HG02840 (cell line): ENCODE data around the gene NRXN2.
"Not testable (repeated sequence)": the region's sequence is repeated elsewhere in the genome, so short reads cannot be mapped to it uniquely, and the experiment has no call there.

Experiments used
- ATAC-seq: cut with Tn5 transposase; IDR thresholded peaks from one replicate; pipeline ENCODE4 v1.9.1; 2021; ENCODE audit warnings: mild to moderate bottlenecking, moderate library complexity, moderate number of reproducible peaks; ENCODE audit not compliant: unreplicated experiment, low FRiP score

The NRXN2 gene

GRCh38 chr11:64686466-64687170, 36.4 kb downstream of the NRXN2 start:
- no peak for ATAC-seq

- no peak for ATAC-seq
These were observed 37.5 kb downstream of the NRXN2 start for GRCh38 chr11:64685536-64685935.

- ATAC-seq, result no peak
These were observed 38.6 kb downstream of the NRXN2 start for GRCh38 chr11:64684357-64684756.

DNA sequence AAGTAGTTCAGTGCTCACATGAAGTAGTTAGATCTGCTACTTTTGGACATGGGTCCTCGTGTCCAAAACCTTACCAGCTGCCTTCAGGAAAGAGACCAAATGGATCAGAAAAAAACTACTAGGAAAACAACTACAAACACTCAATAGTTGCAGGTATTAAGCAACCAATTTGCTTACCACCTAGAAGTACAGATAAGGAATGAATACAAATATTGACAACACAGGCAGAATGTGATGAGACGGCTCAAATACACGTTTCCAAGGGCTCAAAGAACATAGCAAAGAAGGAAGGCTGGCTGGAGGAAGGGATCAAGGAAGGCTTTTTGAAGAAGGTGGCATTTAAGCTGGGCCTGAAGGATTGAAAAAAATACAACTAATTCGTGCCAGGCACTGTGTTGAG, 41.8 kb downstream of the NRXN2 start:
- ATAC-seq, result no peak

- no peak for ATAC-seq
These were observed 43.2 kb downstream of the NRXN2 start for GRCh38 chr11:64679846-64680245.

GRCh38 chr11:64677441-64678023, 45.5 kb downstream of the NRXN2 start:
- no peak for ATAC-seq

DNA sequence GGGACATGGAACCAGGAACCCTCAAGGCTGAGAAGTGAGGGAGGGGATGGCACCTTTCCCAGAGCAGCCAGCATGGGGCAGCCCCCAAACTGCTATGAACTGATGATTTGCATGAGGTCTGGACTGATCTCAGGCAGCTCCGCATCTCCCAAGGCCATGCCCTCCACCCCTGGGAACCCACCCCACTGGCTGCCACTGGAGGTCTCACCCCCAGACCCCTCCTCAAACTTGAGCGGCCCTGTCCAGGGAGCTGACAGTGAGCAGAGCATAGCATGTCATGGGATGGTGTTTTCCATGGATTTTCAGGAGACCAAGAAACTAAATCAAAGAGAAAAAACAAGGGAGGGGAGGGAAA, 46.8 kb downstream of the NRXN2 start:
- ATAC-seq, result no peak

- ATAC-seq, result no peak
These were observed 47.3 kb downstream of the NRXN2 start for GRCh38 chr11:64675450-64676260.

DNA sequence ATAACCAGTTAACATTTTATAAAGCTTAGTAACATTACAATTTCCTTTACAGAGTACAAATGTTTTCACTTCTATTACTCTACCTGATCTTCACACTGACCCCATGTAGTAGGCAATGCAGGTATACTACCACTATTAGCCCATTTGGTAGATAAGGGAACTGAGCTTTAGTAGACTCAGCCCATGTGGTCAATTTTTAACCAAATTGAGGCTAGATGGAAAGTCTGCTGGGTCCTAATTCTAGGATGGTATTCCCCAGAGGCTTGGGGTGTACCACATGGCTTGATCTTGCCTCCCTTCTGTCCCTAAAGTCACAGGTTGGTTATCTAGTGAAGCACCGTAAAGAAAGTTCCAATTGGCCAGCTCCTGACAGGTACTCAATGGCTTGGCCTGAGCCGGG, 48.2 kb downstream of the NRXN2 start:
- peak; percentile 49 for ATAC-seq

- no peak for ATAC-seq
These were observed 49.7 kb downstream of the NRXN2 start for GRCh38 chr11:64673279-64673678.

- ATAC-seq, result no peak
These were observed 50.1 kb downstream of the NRXN2 start for GRCh38 chr11:64672875-64673274.

DNA sequence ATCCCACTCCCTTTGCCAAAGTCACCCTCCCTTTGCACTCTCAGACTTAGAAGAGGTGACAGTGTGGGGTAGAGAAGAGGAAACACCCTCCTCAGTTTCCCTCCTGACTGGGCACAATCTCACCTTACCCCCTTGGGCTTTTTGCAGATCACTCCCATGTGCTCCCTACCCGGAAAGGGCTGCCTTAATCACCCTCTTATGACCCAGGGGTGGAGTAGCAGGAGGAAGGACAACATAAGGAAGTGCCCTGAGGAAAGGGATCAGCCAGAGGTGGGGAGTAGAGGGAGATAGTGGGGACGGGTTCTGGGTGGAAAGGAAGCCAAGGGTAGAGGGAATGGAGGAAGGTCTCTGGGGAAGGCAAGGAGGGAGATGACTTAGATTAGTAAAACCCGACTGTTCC, 52.0 kb downstream of the NRXN2 start:
- no peak for ATAC-seq

- ATAC-seq, result no peak
These were observed 55.7 kb downstream of the NRXN2 start for GRCh38 chr11:64667154-64667745.

- no peak for ATAC-seq
These were observed 57.6 kb downstream of the NRXN2 start for GRCh38 chr11:64665411-64665821.

DNA sequence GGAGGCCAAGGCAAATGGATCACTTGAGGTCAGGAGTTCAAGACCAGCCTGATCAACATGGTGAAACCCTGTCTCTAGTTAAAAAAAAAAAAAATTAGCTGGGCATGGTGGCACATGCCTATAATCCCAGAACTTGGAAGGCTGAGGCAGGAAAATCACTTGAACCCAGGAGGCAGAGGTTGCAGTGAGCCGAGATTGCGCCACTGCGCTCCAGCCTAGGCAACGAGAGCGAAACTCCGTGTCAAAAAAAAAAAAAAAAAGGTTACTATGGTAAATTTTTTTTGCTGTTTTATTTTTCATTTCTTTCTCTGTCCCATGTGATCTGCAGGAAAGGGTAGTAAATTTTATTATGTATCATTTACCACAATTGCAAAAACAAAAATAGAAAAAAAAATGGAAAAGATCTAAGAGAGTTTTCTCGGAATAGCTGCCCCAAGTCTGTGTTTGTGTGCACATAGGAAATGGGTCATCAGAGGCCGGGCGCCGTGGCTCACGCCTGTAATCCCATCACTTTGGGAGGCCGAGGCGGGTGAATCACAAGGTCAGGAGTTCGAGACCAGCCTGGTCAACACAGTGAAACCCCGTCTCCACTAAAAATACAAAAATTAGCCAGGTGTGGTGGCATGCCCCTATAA, 58.6 kb downstream of the NRXN2 start:
- ATAC-seq, result not testable (repeated sequence)

DNA sequence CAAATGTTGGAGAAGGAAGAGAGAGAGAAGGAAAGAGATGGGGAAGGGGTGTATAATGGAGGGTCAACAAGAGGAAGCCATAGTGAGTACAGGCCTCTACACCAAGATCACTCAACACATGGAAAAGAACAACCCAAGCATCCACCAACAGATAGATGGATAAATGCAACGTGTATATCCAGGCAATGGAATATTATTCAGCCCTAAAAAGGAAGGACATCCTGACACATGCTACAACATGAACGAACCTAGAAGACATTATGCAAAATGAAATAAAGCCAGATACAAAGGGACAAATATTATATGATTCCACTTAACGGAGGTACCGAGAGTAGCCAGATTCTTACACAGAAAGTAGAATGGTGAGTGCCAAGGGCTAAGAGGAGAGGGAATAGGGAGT, 59.3 kb downstream of the NRXN2 start:
- no peak for ATAC-seq

- no peak for ATAC-seq
These were observed 61.4 kb downstream of the NRXN2 start for GRCh38 chr11:64661614-64662013.

- no peak for ATAC-seq
These were observed 61.9 kb downstream of the NRXN2 start for GRCh38 chr11:64661146-64661545.

GRCh38 chr11:64660706-64661105, 62.3 kb downstream of the NRXN2 start:
- ATAC-seq, result no peak

DNA sequence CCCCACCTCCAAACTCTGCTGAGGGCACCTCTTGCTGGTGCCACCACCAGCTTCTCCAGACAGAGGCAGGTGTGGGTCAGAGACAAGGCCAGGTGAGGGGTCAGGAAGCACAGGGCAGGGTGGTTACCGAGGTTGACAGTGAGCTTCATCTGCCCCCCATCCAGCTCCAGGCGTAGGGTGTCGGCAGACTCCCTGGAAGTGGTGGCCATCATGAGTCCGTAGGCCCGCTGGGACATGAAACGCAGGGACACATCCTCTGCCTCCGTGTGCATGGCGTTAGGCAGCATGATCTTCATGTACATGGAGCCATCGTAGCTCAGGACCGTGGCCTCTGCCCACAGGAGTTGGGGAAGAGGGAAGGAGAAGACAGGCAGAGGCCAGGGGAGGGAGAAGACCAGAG, 62.8 kb downstream of the NRXN2 start:
- no peak for ATAC-seq
